Measurements from ENCODE around the gene SLC25A24.
"Not testable (repeated sequence)": the region's sequence is repeated elsewhere in the genome, so short reads cannot be mapped to it uniquely, and the experiment has no call there.

DNA sequence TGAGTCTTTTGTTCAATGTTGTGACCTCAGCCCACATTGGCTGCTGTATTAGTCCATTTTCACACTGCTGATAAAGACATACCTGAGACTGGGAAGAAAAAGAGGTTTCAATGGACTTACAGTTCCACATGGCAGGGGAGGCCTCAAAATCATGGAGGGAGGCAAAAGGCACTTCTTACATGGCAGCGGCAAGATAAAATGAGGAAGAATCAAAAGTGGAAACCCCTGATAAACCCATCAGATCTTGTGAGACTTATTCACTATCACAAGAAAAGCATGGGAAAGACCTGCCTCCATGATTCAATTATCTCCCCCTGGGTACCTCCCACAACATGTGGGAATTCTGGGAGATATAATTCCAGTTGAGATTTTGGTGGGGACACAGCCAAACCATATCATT, 68.9 kb downstream of the SLC25A24 start:
- TF ChIP-seq, protein P1, sequence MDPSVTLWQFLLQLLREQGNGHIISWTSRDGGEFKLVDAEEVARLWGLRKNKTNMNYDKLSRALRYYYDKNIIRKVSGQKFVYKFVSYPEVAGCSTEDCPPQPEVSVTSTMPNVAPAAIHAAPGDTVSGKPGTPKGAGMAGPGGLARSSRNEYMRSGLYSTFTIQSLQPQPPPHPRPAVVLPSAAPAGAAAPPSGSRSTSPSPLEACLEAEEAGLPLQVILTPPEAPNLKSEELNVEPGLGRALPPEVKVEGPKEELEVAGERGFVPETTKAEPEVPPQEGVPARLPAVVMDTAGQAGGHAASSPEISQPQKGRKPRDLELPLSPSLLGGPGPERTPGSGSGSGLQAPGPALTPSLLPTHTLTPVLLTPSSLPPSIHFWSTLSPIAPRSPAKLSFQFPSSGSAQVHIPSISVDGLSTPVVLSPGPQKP (IDR thresholded peaks at IDR 0.05; ENCODE audit: low read depth, low read length): not testable (repeated sequence)
- TF ChIP-seq POLR2A (IDR thresholded peaks at IDR 0.05; ENCODE audit: low read depth, low read length): not testable (repeated sequence)
